Measurements from ENCODE around the gene NCKAP1.

DNA sequence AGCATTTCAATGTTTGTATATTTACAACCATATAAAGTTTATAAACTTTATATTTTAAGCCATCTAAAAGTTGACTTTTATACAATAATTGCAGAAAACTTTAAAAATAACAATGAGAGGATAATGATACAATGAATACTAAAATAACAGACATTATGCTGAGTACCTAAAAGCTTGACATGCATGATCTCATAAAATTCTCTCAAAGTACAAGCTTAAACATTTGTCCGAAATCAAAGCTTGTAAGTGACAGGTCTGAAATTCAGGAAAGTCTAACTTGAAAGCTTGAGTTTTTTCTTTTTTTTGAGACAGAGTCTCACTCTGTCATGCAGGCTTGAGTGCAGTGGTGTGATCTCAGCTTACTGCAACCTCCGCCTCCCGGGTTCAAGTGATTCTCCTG, 87.7 kb downstream of the NCKAP1 start:
- TF ChIP-seq POLR2A (IDR thresholded peaks at IDR 0.05; ENCODE audit: low read depth, low read length), result no peak
- TF ChIP-seq, protein P1, sequence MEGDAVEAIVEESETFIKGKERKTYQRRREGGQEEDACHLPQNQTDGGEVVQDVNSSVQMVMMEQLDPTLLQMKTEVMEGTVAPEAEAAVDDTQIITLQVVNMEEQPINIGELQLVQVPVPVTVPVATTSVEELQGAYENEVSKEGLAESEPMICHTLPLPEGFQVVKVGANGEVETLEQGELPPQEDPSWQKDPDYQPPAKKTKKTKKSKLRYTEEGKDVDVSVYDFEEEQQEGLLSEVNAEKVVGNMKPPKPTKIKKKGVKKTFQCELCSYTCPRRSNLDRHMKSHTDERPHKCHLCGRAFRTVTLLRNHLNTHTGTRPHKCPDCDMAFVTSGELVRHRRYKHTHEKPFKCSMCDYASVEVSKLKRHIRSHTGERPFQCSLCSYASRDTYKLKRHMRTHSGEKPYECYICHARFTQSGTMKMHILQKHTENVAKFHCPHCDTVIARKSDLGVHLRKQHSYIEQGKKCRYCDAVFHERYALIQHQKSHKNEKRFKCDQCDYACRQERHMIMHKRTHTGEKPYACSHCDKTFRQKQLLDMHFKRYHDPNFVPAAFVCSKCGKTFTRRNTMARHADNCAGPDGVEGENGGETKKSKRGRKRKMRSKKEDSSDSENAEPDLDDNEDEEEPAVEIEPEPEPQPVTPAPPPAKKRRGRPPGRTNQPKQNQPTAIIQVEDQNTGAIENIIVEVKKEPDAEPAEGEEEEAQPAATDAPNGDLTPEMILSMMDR (IDR thresholded peaks at IDR 0.05; ENCODE audit: extremely low read depth in 1 of 2, insufficient read depth in 1 of 2, low read depth in 1 of 2, low read length in 2 of 2), result no peak
- no peak for TF ChIP-seq POLR2AphosphoS5 (IDR thresholded peaks at IDR 0.05; ENCODE audit: insufficient read depth, low read depth, low read length)
- TF ChIP-seq MYC (IDR thresholded peaks at IDR 0.05; ENCODE audit: low read depth, low read length), result no peak
- TF ChIP-seq, protein P2, sequence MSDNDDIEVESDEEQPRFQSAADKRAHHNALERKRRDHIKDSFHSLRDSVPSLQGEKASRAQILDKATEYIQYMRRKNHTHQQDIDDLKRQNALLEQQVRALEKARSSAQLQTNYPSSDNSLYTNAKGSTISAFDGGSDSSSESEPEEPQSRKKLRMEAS (IDR thresholded peaks at IDR 0.05; ENCODE audit: insufficient read depth, insufficient read length), result no peak
- no peak for TF ChIP-seq GATA2 (IDR thresholded peaks at IDR 0.05; ENCODE audit: insufficient read depth, insufficient read length, low read depth, low read length)
- TF ChIP-seq EZH2 (IDR thresholded peaks at IDR 0.05; ENCODE audit: borderline replicate concordance, low read depth, low read length, severe bottlenecking), result no peak
- TF ChIP-seq JUN (IDR thresholded peaks at IDR 0.05; ENCODE audit: borderline replicate concordance, insufficient read depth, insufficient read length, low read depth), result no peak
- TF ChIP-seq FOS (IDR thresholded peaks at IDR 0.05; ENCODE audit: borderline replicate concordance, insufficient read depth, low read length), result no peak

Data from endothelial cell of umbilical vein (primary cell).